Measurements from ENCODE around the gene SENP1. TPM values are rescaled to one million over a fixed set of nuclear protein-coding genes. Genes with fewer than 3 reads are reported as not detected.

Gene SENP1
- total RNA-seq, 2 donors from 2014 or later, result 11.5 to 49.6 TPM

DNA sequence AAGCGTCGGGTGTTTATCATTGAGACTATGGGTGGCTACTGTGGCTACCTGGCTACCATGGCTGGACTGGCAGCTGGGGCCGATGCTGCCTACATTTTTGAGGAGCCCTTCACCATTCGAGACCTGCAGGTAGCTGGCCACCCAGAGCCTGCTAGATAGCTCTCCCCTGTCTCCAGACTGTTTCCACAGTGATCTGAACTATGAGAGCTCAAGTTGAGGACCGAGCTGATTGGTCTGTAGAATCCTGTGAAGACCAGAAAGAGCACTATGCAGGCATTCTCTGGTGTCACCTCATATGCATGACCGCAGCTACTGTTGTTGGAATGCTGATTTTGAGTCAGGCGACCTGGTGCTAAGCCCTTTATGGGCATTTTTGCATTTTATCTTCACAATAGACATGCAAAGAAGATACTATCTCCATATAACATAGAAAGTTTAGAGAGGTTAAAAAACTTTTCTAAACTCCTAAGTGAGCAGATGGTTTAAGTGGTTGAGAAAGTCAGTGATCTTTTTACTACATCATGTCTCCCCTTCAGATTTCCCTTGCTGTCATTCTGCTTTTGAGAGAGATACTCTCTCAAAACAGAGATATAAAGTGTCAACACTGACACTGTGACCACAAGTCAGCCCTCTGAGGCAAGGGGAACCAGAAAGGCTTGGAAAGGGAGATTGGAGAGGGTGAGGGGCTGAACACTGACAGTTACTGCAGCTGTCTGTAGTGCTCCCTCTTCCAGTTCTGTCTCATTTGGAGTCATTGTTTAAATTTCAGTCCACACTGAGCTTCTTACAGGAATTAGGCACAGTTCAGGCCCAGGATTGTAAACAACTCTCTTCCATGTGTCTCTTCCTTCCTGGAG lies 37.2 kb upstream of the SENP1 start:
- H3K36me3 ChIP-seq, result no peaks in the 10 kb centered on the region
- H3K27ac ChIP-seq, result no peak overlapping the region
- no peak overlapping the region for H3K4me3 ChIP-seq
- DNase-seq (ENCODE audit: low spot score), result no peak
- no peaks in the 10 kb centered on the region for H3K4me1 ChIP-seq (replicated peaks)
- H3K9me3 ChIP-seq, result no peaks in the 10 kb centered on the region
- TF ChIP-seq, protein P1, sequence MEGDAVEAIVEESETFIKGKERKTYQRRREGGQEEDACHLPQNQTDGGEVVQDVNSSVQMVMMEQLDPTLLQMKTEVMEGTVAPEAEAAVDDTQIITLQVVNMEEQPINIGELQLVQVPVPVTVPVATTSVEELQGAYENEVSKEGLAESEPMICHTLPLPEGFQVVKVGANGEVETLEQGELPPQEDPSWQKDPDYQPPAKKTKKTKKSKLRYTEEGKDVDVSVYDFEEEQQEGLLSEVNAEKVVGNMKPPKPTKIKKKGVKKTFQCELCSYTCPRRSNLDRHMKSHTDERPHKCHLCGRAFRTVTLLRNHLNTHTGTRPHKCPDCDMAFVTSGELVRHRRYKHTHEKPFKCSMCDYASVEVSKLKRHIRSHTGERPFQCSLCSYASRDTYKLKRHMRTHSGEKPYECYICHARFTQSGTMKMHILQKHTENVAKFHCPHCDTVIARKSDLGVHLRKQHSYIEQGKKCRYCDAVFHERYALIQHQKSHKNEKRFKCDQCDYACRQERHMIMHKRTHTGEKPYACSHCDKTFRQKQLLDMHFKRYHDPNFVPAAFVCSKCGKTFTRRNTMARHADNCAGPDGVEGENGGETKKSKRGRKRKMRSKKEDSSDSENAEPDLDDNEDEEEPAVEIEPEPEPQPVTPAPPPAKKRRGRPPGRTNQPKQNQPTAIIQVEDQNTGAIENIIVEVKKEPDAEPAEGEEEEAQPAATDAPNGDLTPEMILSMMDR (IDR thresholded peaks at IDR 0.05), result no peak
- TF ChIP-seq POLR2A (IDR thresholded peaks at IDR 0.05), result no peak
- TF ChIP-seq POLR2AphosphoS5 (IDR thresholded peaks at IDR 0.05), result no peak
- H3K27me3 ChIP-seq (replicated peaks; ENCODE audit: insufficient read depth), result no peaks in the 10 kb centered on the region
- 89% methylated on average over 7 of the region's 7 CpGs for WGBS
- intact Hi-C loops (cut with DNase I), result no loop called here

DNA sequence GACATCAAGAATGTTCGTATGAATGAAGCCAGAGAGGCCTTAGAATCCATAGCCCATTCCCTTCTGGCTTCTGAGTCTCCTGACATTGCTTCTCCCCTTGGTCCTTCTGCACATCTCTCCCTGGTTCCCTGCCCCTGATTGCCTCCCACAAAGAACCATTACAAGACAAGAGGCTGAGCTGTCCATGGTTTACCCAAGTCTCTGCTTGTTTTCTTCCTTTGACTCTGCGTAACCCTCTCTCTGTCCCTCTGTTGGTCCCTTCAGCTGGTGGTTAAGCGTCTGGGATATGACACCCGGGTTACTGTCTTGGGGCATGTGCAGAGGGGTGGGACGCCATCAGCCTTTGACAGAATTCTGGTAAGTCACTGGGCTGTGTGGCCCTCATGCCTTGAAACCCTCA lies 29.1 kb upstream of the SENP1 start:
- Histone ChIP-seq H3K4me1 (replicated peaks) (no peaks in the 10 kb centered on the region), H3K27me3 (replicated peaks; ENCODE audit: insufficient read depth) (no peaks in the 10 kb centered on the region), H3K4me3 (no peak overlapping the region), H3K9me3 (no peaks in the 10 kb centered on the region), H3K27ac (no peak overlapping the region), H3K36me3 (peaks cover 0 to 3% of the 10 kb centered on the region in 2 donors)
- 97% methylated on average over 5 of the region's 5 CpGs for WGBS
- intact Hi-C loops (cut with DNase I), result no loop called here
- no peak for DNase-seq (ENCODE audit: low spot score)
- TF ChIP-seq POLR2AphosphoS5 (IDR thresholded peaks at IDR 0.05) (no peak), POLR2A (IDR thresholded peaks at IDR 0.05) (no peak)
- TF ChIP-seq, protein P1 (IDR thresholded peaks at IDR 0.05), result no peak

DNA sequence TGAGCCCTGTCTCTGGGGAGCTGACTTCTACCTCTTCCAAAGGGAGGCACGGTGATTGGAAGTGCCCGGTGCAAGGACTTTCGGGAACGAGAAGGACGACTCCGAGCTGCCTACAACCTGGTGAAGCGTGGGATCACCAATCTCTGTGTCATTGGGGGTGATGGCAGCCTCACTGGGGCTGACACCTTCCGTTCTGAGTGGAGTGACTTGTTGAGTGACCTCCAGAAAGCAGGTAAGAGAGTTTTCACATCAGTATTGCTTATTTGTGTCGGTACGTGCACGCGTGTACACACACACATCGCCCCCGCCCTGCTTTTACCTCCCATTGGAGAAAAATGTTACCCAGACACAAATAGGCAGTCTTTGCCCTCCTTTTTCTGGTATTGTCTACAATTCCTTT lies 26.9 kb upstream of the SENP1 start:
- no peaks in the 10 kb centered on the region for H3K4me1 ChIP-seq (replicated peaks)
- no peaks in the 10 kb centered on the region for H3K9me3 ChIP-seq
- no peak overlapping the region for H3K4me3 ChIP-seq
- 95% methylated on average over 14 of the region's 14 CpGs for WGBS
- no peaks in the 10 kb centered on the region for H3K27me3 ChIP-seq (replicated peaks; ENCODE audit: insufficient read depth)
- TF ChIP-seq POLR2AphosphoS5 (IDR thresholded peaks at IDR 0.05) (no peak), POLR2A (IDR thresholded peaks at IDR 0.05) (no peak)
- TF ChIP-seq, protein P1 (IDR thresholded peaks at IDR 0.05), result no peak
- no peak for DNase-seq (ENCODE audit: low spot score)
- intact Hi-C loops (cut with DNase I), result no loop called here
- H3K27ac ChIP-seq, result no peak overlapping the region
- H3K36me3 ChIP-seq, result peaks cover 0 to 3% of the 10 kb centered on the region in 2 donors

DNA sequence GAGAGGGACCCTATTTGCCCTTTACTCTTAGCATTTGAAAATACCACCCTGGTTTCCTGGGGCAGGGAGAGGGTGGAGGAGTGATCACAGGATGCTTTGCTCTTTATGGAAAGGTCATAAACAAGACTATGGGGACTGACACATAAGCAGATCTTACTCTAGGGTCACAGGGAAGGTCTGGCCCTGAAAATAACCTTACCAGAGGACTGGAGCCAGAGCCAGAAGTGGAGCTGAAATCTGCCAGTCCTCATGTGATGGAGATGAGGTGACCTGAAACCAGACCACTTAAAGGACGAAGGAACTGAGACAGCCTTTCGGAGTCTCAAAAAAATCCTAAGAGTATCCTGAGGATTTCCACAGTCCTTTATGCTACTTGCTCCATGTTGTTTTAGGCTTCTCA lies 25.6 kb upstream of the SENP1 start:
- Histone ChIP-seq H3K36me3 (peaks cover 0 to 3% of the 10 kb centered on the region in 2 donors), H3K9me3 (no peaks in the 10 kb centered on the region), H3K4me3 (no peak overlapping the region), H3K27ac (no peak overlapping the region), H3K27me3 (replicated peaks; ENCODE audit: insufficient read depth) (no peaks in the 10 kb centered on the region), H3K4me1 (replicated peaks) (no peaks in the 10 kb centered on the region)
- no peak for TF ChIP-seq POLR2A (IDR thresholded peaks at IDR 0.05)
- TF ChIP-seq, protein P1 (IDR thresholded peaks at IDR 0.05), result no peak
- no peak for TF ChIP-seq POLR2AphosphoS5 (IDR thresholded peaks at IDR 0.05)
- intact Hi-C loops (cut with DNase I), result no loop called here
- DNase-seq (ENCODE audit: low spot score), result no peak
- 89% methylated on average over 2 of the region's 2 CpGs for WGBS

DNA sequence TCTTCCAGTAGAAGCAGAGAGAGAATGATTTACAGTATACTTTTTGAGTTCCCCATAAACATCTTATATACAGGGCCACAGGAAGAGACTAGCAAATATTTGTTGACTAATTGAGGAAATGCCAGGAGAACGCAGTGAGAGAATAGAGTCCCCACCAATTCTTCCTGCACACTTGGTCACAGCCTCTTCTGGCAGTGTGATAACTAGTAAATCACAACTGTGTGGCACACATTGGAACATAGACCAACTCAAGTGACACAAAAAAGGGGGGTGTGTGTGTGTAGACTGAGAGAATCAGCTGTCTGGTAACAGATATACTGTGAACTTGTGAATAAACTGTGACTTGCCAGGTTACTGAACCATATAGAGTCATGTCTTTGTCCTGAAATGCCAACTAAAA lies 23.5 kb upstream of the SENP1 start:
- Histone ChIP-seq H3K9me3 (no peaks in the 10 kb centered on the region), H3K27ac (no peak overlapping the region), H3K4me1 (replicated peaks) (no peaks in the 10 kb centered on the region), H3K27me3 (replicated peaks; ENCODE audit: insufficient read depth) (no peaks in the 10 kb centered on the region), H3K36me3 (no peaks in the 10 kb centered on the region), H3K4me3 (no peak overlapping the region)
- DNase-seq (ENCODE audit: low spot score), result no peak
- intact Hi-C loops (cut with DNase I), result no loop called here
- TF ChIP-seq POLR2AphosphoS5 (IDR thresholded peaks at IDR 0.05), result no peak
- TF ChIP-seq, protein P1 (IDR thresholded peaks at IDR 0.05), result no peak
- no peak for TF ChIP-seq POLR2A (IDR thresholded peaks at IDR 0.05)
- 62% methylated on average over 1 of the region's 1 CpG for WGBS

Measured in prostate gland (tissue), 2 donors.